Colonic mucosa (tissue), 4 donors: ENCODE data around the gene PRKN. TPM values are rescaled to one million over a fixed set of nuclear protein-coding genes. Genes with fewer than 3 reads are reported as not detected.

Experiments
- DNase-seq: peaks from one replicate; pipeline ENCODE4 v3.0.0-alpha.2; 2020
- H3K27ac ChIP-seq: fragments of 200-600 bp; one replicate; pipeline ENCODE4 v1.8.0; 2021
- H3K27me3 ChIP-seq: fragments of 200-600 bp; one replicate; pipeline ENCODE4 v1.8.0; 2021
- H3K36me3 ChIP-seq: fragments of 200-600 bp; one replicate; pipeline ENCODE4 v1.8.0; 2021
- H3K4me1 ChIP-seq: fragments of 200-600 bp; one replicate; pipeline ENCODE4 v1.8.0; 2021; ENCODE audit warnings: mild to moderate bottlenecking
- H3K4me3 ChIP-seq: fragments of 200-600 bp; one replicate; pipeline ENCODE4 v1.8.0; 2021
- H3K9ac ChIP-seq, 2 donors: one replicate each; pipeline ENCODE4 v1.7.0; 2013; ENCODE audit warnings: control low read depth in 2 of 2, low read depth in 2 of 2, low read length in 2 of 2
- H3K9me3 ChIP-seq: fragments of 200-600 bp; one replicate; pipeline ENCODE4 v1.8.0; 2021
- intact Hi-C: fragments of 100-400 bp; cut with DNase I; formaldehyde crosslinking; loops from one replicate; pipeline ENCODE4 v1.14.1; 2022
- total RNA-seq, 2 donors: library from RNA; stranded (reverse); fragmentation: NEBNext Ultra II Directional in 1 of 2; extraction: Animal tissue kit (Norgen Biotek cat#: 25700) in 1 of 2; gene quantifications; one replicate each; pipeline ENCODE4 v1.2.1, GENCODE V29; 2021
- TF ChIP-seq, protein P1 (sequence below): fragments of 200-600 bp; IDR thresholded peaks from one replicate; pipeline ENCODE4 v1.8.0; 2022; ENCODE audit warnings: antibody characterized with exemption, mild to moderate bottlenecking
- donor health status: healthy.
- donor health status: DM: no; HTN: no; CAD: no.
- donor health status: DM: no; HTN: no; CAD: no.

The PRKN gene
- total RNA-seq, 2 donors from 2014 or later: 3.7 to 8.1 TPM

DNA sequence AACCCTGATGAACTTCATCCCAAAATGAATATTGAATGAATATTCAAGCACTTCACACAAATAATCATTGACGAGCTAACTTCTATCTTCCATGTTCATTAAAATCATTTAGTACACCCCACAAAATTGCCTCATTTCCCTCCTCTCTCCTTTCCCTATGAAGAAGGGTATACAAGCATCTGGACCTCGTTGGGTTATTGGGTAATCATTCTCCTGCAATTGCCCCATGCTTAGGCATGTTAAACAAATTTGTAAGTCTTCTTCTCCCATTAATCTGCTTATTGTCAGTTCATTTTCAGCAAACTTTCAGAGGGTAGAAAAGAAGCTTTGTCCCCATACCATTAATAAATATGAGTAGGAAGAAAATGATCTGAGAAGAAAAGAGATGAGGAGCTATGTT, 27.6 kb downstream of the PRKN start:
- no peak for DNase-seq
- Histone ChIP-seq H3K4me1 (no peaks in the 10 kb centered on the region), H3K9me3 (no peaks in the 10 kb centered on the region), H3K27me3 (no peaks in the 10 kb centered on the region), H3K9ac (no peak overlapping the region), H3K4me3 (no peak overlapping the region), H3K36me3 (no peaks in the 10 kb centered on the region), H3K27ac (no peak overlapping the region)
- TF ChIP-seq, protein P1, sequence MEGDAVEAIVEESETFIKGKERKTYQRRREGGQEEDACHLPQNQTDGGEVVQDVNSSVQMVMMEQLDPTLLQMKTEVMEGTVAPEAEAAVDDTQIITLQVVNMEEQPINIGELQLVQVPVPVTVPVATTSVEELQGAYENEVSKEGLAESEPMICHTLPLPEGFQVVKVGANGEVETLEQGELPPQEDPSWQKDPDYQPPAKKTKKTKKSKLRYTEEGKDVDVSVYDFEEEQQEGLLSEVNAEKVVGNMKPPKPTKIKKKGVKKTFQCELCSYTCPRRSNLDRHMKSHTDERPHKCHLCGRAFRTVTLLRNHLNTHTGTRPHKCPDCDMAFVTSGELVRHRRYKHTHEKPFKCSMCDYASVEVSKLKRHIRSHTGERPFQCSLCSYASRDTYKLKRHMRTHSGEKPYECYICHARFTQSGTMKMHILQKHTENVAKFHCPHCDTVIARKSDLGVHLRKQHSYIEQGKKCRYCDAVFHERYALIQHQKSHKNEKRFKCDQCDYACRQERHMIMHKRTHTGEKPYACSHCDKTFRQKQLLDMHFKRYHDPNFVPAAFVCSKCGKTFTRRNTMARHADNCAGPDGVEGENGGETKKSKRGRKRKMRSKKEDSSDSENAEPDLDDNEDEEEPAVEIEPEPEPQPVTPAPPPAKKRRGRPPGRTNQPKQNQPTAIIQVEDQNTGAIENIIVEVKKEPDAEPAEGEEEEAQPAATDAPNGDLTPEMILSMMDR: no peak
- intact Hi-C loops: no loop called here

DNA sequence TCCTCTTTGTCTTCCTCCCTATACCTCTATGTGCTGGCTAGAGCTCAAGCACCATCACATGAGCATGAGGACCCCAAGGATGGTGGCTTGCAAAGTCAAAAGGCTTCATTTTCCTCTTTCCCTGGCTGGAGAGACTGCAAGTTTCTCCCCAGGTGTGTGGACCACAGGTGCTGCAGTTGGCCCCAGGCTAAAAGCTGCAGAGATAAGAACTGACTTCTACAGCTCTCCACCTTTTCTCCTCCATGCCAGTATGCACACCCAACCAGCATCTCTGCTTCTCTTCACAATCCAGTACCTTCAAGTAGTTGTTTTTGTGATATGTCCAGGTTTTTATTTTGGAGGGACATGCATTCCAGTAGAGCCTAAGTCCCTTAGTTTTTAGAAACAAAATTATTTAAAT, 29.1 kb downstream of the PRKN start:
- no peaks in the 10 kb centered on the region for H3K36me3 ChIP-seq
- no peak overlapping the region for H3K9ac ChIP-seq
- TF ChIP-seq, protein P1: no peak
- no peak overlapping the region for H3K4me3 ChIP-seq
- intact Hi-C loops: no loop called here
- no peaks in the 10 kb centered on the region for H3K4me1 ChIP-seq
- no peak overlapping the region for H3K27ac ChIP-seq
- no peaks in the 10 kb centered on the region for H3K27me3 ChIP-seq
- no peak for DNase-seq
- H3K9me3 ChIP-seq: no peaks in the 10 kb centered on the region

DNA sequence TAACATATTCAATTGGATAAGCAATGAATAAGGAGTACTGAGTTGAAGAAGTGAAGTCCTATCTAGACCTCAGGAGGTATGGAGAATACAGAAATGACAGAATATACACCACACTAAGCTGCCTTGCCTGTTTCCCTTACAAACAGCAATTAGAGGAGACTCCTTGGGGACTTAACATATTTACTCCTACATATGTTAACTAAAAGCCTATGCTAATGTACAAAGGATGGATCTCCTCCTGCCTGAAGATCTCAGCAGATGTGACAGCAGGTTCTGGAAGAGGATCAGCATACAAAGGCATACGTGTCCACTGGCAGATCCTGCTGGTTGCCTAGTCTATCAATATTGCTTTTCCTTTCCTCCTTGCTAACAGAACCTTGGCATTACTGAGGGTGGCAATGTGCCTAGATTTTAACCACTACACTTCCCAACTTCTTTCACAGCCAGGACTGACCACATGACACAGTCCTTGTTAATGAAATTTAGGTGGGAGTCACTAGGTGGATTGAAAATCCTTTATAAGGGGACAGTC, 29.6 kb downstream of the PRKN start:
- intact Hi-C loops: no loop called here
- Histone ChIP-seq H3K9me3 (no peaks in the 10 kb centered on the region), H3K4me3 (no peak overlapping the region), H3K36me3 (no peaks in the 10 kb centered on the region), H3K27me3 (no peaks in the 10 kb centered on the region), H3K27ac (no peak overlapping the region), H3K4me1 (no peaks in the 10 kb centered on the region), H3K9ac (no peak overlapping the region)
- DNase-seq: no peak
- TF ChIP-seq, protein P1: no peak

DNA sequence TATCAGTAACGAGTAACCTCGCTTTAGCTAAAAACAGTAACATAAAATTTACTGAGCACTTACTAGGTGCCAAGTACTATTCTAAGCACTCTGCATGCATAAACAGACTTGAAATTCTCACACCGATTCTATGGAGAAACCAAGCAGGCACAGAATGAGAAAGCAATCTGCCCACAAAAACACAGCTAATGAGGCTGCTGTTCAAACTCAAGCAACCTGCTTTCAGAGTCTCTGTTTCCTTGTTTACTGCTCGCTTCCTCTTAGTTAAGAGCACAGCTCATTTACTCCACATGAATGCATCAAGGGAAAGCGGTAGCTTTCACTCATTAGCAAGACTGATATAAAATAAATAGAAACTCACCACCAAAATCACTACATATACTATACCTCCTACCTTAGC, 37.4 kb downstream of the PRKN start:
- Histone ChIP-seq H3K27ac (no peak overlapping the region), H3K36me3 (no peaks in the 10 kb centered on the region)
- intact Hi-C loops: no loop called here

DNA sequence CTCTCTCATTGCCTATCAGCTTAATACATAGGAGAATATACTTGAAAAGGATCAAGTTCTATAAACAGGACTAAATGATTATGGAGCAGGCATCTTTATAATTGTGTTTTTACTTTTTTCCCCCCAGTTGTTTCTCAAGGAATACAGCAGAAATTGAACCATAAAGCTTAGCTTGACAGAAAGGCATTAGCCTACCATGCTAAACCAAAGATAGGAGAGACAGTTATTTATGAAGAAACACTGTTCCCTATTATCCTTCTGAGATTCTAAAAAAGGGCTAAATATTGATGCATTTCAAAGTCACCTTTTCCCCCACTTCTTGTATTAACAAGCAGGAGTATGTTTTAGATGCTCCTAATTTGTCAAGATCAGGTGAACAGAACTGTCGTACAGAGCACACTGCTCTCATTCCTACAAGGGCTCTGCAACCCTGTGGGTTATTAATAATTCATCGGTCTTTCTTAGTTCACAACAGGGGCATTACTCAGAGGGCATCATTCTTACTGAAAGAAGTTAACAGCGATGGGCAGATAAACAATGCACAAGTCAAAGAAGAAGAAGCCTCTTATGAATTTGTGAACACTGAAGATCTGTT, 38.7 kb downstream of the PRKN start:
- H3K36me3 ChIP-seq: no peaks in the 10 kb centered on the region
- no peak overlapping the region for H3K4me3 ChIP-seq
- TF ChIP-seq, protein P1: no peak
- no peaks in the 10 kb centered on the region for H3K9me3 ChIP-seq
- intact Hi-C loops: no loop called here
- H3K27ac ChIP-seq: no peak overlapping the region
- no peak for DNase-seq
- no peak overlapping the region for H3K9ac ChIP-seq
- H3K4me1 ChIP-seq: no peaks in the 10 kb centered on the region
- H3K27me3 ChIP-seq: no peaks in the 10 kb centered on the region

More for the DNA sequence above, 37.4 kb downstream of the PRKN start:
- DNase-seq: no peak
- H3K9ac ChIP-seq: no peak overlapping the region
- no peaks in the 10 kb centered on the region for H3K27me3 ChIP-seq
- H3K4me3 ChIP-seq: no peak overlapping the region
- no peaks in the 10 kb centered on the region for H3K9me3 ChIP-seq
- no peaks in the 10 kb centered on the region for H3K4me1 ChIP-seq
- TF ChIP-seq, protein P1: no peak
